NCI-H1105 treated with DMSO at 0.1 percent for 48 hours (cell line): ENCODE data around the gene GBX1.
A peak's percentile ranks its signal among the peaks of the same experiment; 100 is the strongest.

Experiments used
- DNase-seq: peaks from one replicate; lab custom pipeline; 2025; lab: John Stamatoyannopoulos, UW

The GBX1 gene

GRCh38 chr7:151114151-151115090, 53.1 kb downstream of the GBX1 start:
- DNase-seq, result no peak

GRCh38 chr7:151113344-151114150, 53.9 kb downstream of the GBX1 start:
- no peak for DNase-seq

- peak; percentile 24 for DNase-seq
Measured at GRCh38 chr7:151110941-151111645, 56.4 kb downstream of the GBX1 start.

GRCh38 chr7:151110236-151110940, 57.1 kb downstream of the GBX1 start:
- DNase-seq, result no peak

GRCh38 chr7:151109094-151110048, 58.1 kb downstream of the GBX1 start:
- no peak for DNase-seq

- no peak for DNase-seq
Measured at GRCh38 chr7:151107882-151108281, 59.6 kb downstream of the GBX1 start.

- no peak for DNase-seq
Measured at GRCh38 chr7:151104411-151105235, 62.9 kb downstream of the GBX1 start.

GRCh38 chr7:151103973-151104372, 63.5 kb downstream of the GBX1 start:
- DNase-seq, result no peak

GRCh38 chr7:151102991-151103390, 64.5 kb downstream of the GBX1 start:
- no peak for DNase-seq

GRCh38 chr7:151101621-151102396, 65.7 kb downstream of the GBX1 start:
- no peak for DNase-seq

- DNase-seq, result no peak
Measured at GRCh38 chr7:151100921-151101320, 66.6 kb downstream of the GBX1 start.

- no peak for DNase-seq
Measured at GRCh38 chr7:151099486-151100211, 67.8 kb downstream of the GBX1 start.
